GM19395 (cell line): Measurements from ENCODE around the gene KLK1.
"Not testable (repeated sequence)": the region's sequence is repeated elsewhere in the genome, so short reads cannot be mapped to it uniquely, and the experiment has no call there.

Source experiments
- ATAC-seq: cut with Tn5 transposase; IDR thresholded peaks from one replicate; pipeline ENCODE4 v1.9.1; 2021; ENCODE audit warnings: mild to moderate bottlenecking, moderate library complexity; ENCODE audit not compliant: unreplicated experiment

Gene KLK1

GRCh38 chr19:50817941-50818858 is 5.4 kb downstream of the KLK1 start:
- peak; percentile 50 for ATAC-seq

GRCh38 chr19:50815439-50815838 is 8.1 kb downstream of the KLK1 start:
- no peak for ATAC-seq

- no peak for ATAC-seq
These were observed 8.7 kb downstream of the KLK1 start for GRCh38 chr19:50814883-50815282.

DNA sequence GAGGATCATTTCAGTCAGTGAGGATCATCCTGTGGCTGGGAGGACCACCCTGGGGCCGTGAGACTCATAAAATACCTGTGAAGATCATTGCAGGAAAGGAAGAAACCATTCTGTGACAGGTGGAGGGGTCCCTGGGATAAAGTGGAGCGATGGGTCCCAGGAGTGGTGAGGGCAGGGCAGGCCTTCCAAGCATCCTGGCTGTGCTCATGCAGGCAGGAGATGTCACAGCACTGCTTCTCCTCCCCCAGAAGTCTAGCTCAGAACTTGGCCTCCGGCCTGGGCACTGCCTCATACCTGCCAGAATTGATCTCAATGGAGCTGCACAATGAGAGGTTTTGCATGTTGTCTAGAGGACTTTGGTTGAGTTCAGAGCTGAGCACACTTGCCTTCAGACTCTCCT is 11.1 kb downstream of the KLK1 start:
- ATAC-seq: no peak

GRCh38 chr19:50811622-50812238 is 11.9 kb downstream of the KLK1 start:
- ATAC-seq: not testable (repeated sequence)

- ATAC-seq: no peak
These were observed 14.7 kb downstream of the KLK1 start for GRCh38 chr19:50808856-50809255.

DNA sequence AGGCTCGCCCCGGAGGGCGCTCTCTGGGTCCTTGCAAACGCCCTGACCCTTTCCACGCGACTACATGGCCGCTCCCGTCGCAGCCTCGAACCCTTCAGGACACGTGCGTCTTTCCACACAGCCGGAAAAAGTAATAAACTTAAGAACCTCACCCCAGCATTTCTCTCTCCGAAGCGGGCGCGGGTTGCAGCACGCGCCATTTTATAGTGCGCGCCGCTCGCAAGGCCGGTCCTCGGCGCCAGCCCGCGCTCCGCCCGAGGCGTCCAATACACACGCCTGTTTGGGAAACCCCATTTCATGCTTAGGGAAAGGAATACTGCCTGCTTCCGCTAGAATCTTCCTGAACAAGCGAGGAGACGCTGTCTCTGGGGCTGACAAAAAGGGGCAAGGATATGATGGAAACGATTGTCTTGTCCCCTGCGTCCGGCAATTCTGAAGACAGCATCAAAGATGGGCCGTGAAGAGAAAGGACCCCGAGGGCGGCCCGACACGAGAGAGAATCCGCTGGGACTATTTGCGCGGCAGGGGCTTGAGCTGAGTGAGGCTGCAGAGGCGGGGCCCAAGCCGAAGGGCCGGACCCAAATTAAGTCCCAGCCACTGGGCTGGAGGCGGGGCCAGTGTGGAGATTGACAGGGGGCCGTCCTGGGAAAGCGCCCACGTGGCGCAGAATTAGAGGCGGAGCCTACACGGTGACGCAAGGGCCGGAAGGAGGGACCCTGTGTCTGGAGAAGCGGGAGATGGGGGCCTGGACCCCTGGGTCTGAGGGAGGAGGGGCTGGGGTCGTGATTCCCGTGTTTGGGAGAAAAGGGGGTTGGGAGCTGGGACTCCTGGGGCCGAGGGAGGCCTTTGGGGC is 18.9 kb downstream of the KLK1 start:
- peak; percentile 86 for ATAC-seq

- ATAC-seq: peak; percentile 11
These were observed 19.8 kb downstream of the KLK1 start for GRCh38 chr19:50803633-50804419.

- ATAC-seq: no peak
These were observed 22.5 kb downstream of the KLK1 start for GRCh38 chr19:50801107-50801506.

DNA sequence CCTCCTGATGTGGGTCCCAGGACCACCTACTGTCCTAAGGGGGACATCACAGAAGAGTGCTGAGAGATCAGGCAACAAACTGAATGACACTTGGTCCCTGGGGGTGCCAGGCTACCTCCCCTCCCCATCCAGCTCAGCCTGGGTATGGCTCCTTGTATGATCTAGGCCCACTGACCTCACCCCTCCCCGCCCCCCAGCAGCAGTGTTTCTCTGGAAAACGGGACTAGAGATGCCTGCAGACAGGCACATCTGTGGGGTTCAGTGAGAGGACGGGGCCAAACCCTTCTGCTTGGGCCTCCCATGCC is 24.1 kb downstream of the KLK1 start:
- no peak for ATAC-seq

- ATAC-seq: no peak
These were observed 24.7 kb downstream of the KLK1 start for GRCh38 chr19:50798659-50799546.

GRCh38 chr19:50797781-50798658 is 25.6 kb downstream of the KLK1 start:
- ATAC-seq: no peak

DNA sequence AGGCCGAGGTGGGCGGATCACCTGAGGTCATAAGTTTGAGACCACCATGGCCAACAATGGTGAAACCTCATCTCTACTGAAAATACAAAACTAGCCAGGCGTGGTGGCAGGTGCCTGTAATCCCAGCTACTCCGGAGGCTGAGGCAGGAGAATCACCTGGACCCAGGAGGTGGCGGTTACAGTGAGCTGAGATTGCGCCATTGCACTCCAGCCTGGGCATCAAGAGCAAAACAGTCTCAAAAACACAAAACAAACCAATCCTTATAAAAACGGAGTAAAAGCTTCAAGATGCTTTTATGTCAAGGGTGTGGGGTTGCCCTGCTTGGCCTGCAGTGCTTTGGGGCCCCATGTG is 26.2 kb downstream of the KLK1 start:
- ATAC-seq: no peak

DNA sequence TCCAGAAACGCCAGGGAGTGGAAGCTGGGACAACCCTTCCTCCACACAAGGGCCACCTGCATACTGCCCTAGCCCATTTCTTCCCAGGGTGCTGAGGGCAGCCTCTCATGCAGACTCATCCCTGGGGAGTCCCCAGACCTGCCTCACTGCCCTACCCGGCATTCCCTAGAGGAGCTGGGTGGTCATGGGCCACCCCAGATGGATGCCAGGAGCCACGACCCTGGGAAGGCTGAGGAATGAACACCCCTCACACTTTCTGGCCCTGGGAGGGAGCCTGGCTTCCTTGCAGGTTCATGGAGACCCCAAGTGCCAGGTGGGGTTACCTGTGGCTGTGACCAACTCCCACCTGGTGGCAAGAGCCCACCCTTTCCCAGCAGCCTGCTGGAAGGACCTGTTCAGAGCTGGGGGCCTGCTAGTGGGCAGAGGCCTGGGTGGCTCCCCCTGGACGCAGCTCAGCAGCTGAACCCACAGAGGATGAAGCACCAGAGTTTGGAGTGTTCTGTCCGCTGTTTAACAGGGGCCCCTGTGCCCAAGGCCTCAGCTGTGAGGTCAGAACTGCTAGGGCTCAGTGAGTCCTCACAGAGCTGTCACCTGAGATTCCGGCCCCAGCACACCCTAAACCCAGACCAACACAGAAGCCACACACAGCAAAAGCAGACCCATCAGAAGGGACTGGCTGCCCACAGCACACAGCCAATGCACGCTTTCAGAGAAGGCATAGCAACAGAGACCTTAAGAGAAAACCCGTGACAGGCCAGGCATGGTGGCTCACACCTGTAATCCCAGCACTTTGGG is 26.8 kb downstream of the KLK1 start:
- no peak for ATAC-seq

DNA sequence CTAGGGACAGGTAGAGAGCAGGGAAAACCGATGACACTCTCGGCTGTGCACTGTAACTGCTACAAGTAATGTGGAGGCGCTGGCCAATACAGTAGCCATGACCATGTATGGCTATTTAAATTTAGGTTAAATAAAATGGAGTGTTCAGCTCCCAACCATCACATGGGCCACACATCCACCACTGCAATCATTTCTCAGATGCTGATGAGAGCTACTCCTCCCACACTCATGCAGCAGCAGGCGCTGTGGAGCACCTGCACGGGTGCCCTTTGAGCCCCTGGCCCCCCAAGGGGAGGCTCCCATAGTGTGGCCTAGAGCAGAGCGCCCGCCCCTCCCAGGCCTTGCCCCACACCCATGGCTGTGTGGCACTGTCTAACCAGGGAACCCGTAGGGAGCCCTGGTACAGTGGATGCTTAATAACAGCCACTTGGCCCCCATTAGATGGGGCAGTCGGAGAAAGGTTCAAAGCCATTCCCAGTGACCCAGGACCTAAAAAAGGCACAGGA is 27.4 kb downstream of the KLK1 start:
- no peak for ATAC-seq

- no peak for ATAC-seq
These were observed 27.9 kb downstream of the KLK1 start for GRCh38 chr19:50795664-50796073.

DNA sequence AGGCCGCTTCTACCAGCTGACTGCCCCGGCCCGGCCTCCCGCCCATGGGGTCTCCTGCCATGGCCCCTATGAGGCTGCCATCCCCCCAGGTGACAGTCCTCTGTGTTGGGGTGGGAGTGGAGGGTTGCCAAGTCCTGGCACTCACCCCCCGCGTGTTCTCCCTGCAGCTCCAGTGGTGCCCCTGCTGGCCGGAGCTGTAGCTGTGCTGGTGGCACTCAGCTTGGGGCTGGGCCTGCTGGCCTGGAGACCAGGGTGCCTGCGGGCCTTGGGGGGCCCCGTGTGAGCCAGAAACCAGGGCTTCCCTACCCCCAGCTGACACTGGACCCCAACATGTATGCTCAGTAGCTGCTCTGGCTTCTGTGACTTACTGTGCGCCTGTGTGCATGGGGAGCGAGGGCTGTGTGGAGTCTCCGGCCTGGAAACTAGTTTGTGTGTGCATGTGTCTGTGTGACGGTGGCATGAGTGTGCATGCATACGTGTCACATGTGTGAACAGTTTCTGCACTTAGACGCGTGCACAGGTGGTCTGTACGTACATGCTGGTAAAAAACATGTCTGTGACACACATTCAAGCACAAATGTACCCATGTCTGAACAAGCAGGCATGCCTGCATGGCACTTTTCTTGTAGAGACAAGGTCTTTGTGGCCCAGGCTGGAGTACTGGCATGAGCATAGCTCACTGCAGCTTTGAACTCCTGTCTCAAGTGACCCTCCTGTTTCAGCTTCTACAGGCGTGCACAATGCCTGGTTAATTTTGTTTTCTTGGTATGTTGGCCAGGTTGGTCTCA is 28.5 kb downstream of the KLK1 start:
- ATAC-seq: no peak
